MCF 10A (cell line): ENCODE measurements around the gene ARHGEF4. TPM values are rescaled to one million over a fixed set of nuclear protein-coding genes. Genes with fewer than 3 reads are reported as not detected.

Experiments
- BruUV-seq: library from RNA; stranded (reverse); fragments of 400-500 nt; replicated peaks from 2 replicates; lab custom pipeline; 2021; lab: Mats Ljungman, UMichigan
- CTCF ChIA-PET: fragments of 300-600 bp; sonication (Branson Sonifier 250); formaldehyde crosslinking; extraction: SDS; loops from one replicate; lab custom pipeline; 2021; ENCODE audit warnings: antibody characterized with exemption, inconsistent platforms; lab: Yijun Ruan, JAX
- POLR2A ChIA-PET: fragments of 300-600, 350-650 bp; sonication (Branson Sonifier 250); formaldehyde crosslinking; extraction: SDS; loops from one replicate; lab custom pipeline; 2020; ENCODE audit warnings: antibody characterized with exemption, inconsistent platforms; lab: Yijun Ruan, JAX
- DNase-seq: peaks from one replicate; pipeline ENCODE4 v3.0.0-alpha.2; 2018; ENCODE audit not compliant: unreplicated experiment
- H3K27ac Mint-ChIP-seq: one replicate; pipeline ENCODE4 v1.8.0; 2022; ENCODE audit warnings: mild to moderate bottlenecking, low read depth, mixed read lengths; ENCODE audit not compliant: unreplicated experiment
- H3K27me3 Mint-ChIP-seq: one replicate; pipeline ENCODE4 v1.8.0; 2022; ENCODE audit warnings: mixed read lengths; ENCODE audit not compliant: insufficient read depth, unreplicated experiment
- H3K36me3 Mint-ChIP-seq: one replicate; pipeline ENCODE4 v1.8.0; 2022; ENCODE audit warnings: mild to moderate bottlenecking, moderate library complexity, mixed read lengths; ENCODE audit not compliant: insufficient read depth, unreplicated experiment
- H3K4me1 Mint-ChIP-seq: one replicate; pipeline ENCODE4 v1.8.0; 2022; ENCODE audit warnings: mixed read lengths; ENCODE audit not compliant: insufficient read depth, unreplicated experiment
- H3K4me3 Mint-ChIP-seq: one replicate; pipeline ENCODE4 v1.8.0; 2022; ENCODE audit warnings: mild to moderate bottlenecking, moderate library complexity, mixed read lengths; ENCODE audit not compliant: unreplicated experiment
- H3K9me3 Mint-ChIP-seq: one replicate; pipeline ENCODE4 v1.8.0; 2022; ENCODE audit warnings: mixed read lengths; ENCODE audit not compliant: unreplicated experiment
- intact Hi-C: fragments of 100-400 bp; cut with micrococcal nuclease; formaldehyde crosslinking; loops from 2 replicates; pipeline ENCODE4 v1.14.1; 2022
- total RNA-seq: library from RNA; stranded (reverse); gene quantifications from 2 replicates; pipeline ENCODE4 v1.2.3, GENCODE V29; 2022
- TF ChIP-seq, protein P1 (sequence below): fragments of 200-600 bp; IDR thresholded peaks from one replicate; pipeline ENCODE4 v1.8.0; 2022; ENCODE audit warnings: antibody characterized with exemption, mild to moderate bottlenecking; ENCODE audit not compliant: unreplicated experiment

ARHGEF4 gene
- total RNA-seq, 1 experiment from 2014 or later, result 52.0 TPM

DNA sequence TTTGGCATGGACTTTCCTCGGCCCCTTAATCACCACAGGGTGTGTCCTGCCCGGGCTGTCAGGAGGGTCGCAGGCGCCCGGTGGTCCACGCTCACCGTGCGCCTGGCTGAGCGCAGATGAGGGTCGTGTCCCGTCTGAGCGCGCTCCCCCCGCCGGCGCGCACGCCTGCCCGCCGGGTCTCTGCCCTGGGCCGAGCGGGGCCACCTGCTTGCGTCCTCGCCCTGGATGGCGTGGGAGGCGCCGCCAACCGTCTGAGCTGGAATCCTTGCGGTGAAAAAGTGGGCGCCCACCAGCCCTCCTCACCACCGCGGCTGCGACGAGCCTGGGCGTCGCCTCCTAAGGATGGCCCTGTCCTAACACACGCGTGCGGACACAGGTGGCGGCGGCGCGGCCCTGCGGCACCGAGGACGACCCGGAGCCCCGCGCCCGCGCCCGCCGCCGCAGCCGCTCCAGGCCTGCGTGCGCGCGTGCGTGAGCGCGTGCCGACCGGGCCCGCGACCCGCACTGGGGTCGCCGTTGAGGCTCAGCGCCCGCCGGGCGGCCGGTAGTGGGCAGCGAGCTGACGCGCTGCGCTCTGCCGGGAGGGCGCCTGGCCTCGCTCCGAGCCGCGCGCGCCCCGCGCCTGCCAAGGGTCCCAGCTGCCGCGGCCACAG lies 126.6 kb downstream of the ARHGEF4 start:
- Mint-ChIP-seq H3K4me1 (no peaks in the 10 kb centered on the region), H3K27ac (no peak overlapping the region), H3K9me3 (no peaks in the 10 kb centered on the region), H3K27me3 (no peaks in the 10 kb centered on the region), H3K36me3 (peaks cover 21% of the 10 kb centered on the region), H3K4me3 (no peak overlapping the region)
- CTCF ChIA-PET, result no interaction called here
- intact Hi-C loops, result no loop called here
- POLR2A ChIA-PET, result no interaction called here
- TF ChIP-seq, protein P1, sequence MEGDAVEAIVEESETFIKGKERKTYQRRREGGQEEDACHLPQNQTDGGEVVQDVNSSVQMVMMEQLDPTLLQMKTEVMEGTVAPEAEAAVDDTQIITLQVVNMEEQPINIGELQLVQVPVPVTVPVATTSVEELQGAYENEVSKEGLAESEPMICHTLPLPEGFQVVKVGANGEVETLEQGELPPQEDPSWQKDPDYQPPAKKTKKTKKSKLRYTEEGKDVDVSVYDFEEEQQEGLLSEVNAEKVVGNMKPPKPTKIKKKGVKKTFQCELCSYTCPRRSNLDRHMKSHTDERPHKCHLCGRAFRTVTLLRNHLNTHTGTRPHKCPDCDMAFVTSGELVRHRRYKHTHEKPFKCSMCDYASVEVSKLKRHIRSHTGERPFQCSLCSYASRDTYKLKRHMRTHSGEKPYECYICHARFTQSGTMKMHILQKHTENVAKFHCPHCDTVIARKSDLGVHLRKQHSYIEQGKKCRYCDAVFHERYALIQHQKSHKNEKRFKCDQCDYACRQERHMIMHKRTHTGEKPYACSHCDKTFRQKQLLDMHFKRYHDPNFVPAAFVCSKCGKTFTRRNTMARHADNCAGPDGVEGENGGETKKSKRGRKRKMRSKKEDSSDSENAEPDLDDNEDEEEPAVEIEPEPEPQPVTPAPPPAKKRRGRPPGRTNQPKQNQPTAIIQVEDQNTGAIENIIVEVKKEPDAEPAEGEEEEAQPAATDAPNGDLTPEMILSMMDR, result no peak
- DNase-seq, result no peak
- BruUV-seq, result no TSS peak

DNA sequence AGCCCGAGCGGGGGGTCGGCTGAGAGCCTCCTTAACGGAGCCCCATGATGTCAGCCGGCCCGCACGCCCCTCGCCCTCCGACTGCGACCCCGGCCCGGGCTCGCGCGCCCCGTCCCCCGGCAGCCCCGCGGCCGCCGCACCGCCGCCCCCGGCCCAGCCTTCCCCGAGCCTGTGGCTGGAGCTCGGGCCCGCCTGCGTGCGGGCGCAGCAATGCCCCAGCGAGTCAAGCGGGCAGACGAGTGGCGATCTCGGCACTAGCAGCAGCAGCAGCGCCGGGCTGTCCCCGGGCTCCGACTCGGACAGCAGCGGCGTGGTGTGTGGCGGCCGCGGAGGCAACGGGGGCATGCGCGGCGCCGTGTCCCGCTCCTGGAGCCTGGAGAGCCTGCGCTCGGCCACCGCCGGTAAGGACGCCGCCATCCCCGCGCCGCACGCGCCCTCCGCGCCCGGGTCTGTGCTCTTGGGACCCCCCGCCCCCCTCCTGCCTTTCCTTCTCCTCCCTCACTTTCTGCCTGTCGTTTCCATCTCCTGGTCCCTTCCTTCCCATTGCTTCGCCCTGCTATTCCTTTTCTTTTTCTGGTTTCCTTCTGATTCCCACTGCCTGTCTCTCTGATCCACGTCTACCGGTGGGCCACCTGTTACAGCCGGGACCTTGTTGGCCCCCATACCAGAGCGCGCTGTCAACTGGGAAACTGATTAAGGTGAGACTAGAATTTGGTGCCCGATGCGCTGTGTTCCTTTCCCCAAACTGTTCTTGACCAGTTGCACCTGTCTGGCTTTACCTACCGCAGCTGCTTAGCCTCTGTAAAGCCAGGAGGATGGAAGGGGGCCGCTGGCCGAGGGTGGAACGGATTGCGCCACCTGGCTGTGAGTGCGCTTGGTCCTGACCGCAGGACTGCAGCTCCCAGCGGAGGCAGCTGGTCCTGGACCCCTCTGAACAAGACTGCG lies 127.4 kb downstream of the ARHGEF4 start:
- Mint-ChIP-seq H3K4me1 (no peaks in the 10 kb centered on the region), H3K27ac (no peak overlapping the region), H3K4me3 (no peak overlapping the region), H3K9me3 (no peaks in the 10 kb centered on the region), H3K27me3 (no peaks in the 10 kb centered on the region), H3K36me3 (peaks cover 21% of the 10 kb centered on the region)
- ChIA-PET CTCF (no interaction called here), POLR2A (interaction anchor here (0.8 kb wide), 1 partner anchor 9 kb away, joined by 3 read pairs; no protein-coding TSS in a partner anchor)
- no peak for DNase-seq
- BruUV-seq, result no TSS peak
- TF ChIP-seq, protein P1, result no peak
- intact Hi-C loops, result no loop called here

- peaks cover 21% of the 10 kb centered on the region for H3K36me3 Mint-ChIP-seq
- H3K9me3 Mint-ChIP-seq, result no peaks in the 10 kb centered on the region
- H3K27ac Mint-ChIP-seq, result no peak overlapping the region
- no TSS peak for BruUV-seq
- POLR2A ChIA-PET, result interaction anchor here (0.8 kb wide), 1 partner anchor 8 kb away, joined by 3 read pairs; no protein-coding TSS in a partner anchor
- H3K4me3 Mint-ChIP-seq, result no peak overlapping the region
- CTCF ChIA-PET, result no interaction called here
- no peaks in the 10 kb centered on the region for H3K4me1 Mint-ChIP-seq
- H3K27me3 Mint-ChIP-seq, result no peaks in the 10 kb centered on the region
- intact Hi-C loops, result no loop called here
- TF ChIP-seq, protein P1, result no peak
- no peak for DNase-seq
Measured at GRCh38 chr2:130964931-130965330, 128.2 kb downstream of the ARHGEF4 start.

GRCh38 chr2:130966149-130966774 lies 129.5 kb downstream of the ARHGEF4 start:
- Mint-ChIP-seq H3K27ac (no peak overlapping the region), H3K27me3 (no peaks in the 10 kb centered on the region), H3K36me3 (peaks cover 21% of the 10 kb centered on the region), H3K9me3 (no peaks in the 10 kb centered on the region), H3K4me1 (no peaks in the 10 kb centered on the region), H3K4me3 (no peak overlapping the region)
- BruUV-seq, result no TSS peak
- CTCF ChIA-PET, result interaction anchor here (0.7 kb wide), 1 partner anchor 55 kb away, joined by 3 read pairs; no protein-coding TSS in a partner anchor
- TF ChIP-seq, protein P1, result no peak
- POLR2A ChIA-PET, result no interaction called here
- intact Hi-C loops, result no loop called here
- no peak for DNase-seq
